ENCODE measurements around the gene CNIH1.
"Not testable (repeated sequence)": the region's sequence is repeated elsewhere in the genome, so short reads cannot be mapped to it uniquely, and the experiment has no call there.

Gene CNIH1

DNA sequence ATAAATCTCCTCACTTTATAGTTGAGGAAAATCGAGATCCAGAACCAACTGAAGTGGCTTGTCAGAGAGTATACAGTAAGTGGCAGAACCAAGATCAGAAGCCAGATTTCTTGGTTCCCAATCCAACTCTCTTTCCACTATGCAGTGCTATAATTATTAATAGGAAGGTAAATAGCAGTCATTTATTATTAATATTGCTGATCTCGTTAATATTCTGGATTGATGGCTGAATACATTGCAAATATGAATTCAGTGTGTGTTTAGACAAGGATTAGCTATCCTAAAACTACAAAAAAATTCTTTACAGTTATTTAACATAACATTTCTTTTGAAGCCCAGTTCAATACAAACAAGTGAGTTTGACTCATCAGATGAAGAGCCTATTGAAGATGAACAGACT is 41.6 kb downstream of the CNIH1 start:
- Histone ChIP-seq H3K9me3 (ENCODE audit: control insufficient read depth, low read length) (peaks cover 5% of the 10 kb centered on the region), H3K4me3 (ENCODE audit: extremely low read depth, insufficient read depth, low read length, poor library complexity, severe bottlenecking) (no peak overlapping the region), H3K27ac (ENCODE audit: low read depth, low read length, severe bottlenecking) (no peak overlapping the region), H3K4me1 (ENCODE audit: control insufficient read depth, insufficient read depth, low read length, poor library complexity, severe bottlenecking) (peaks cover 3% of the 10 kb centered on the region), H3K36me3 (ENCODE audit: control insufficient read depth, insufficient read depth, low read length) (peaks cover 12% of the 10 kb centered on the region)
- 100% methylated on average over 1 of the region's 2 CpGs; no CpG with 5 or more reads in 1 of the 2 experiments for WGBS, 2 experiments (ENCODE audit: insufficient coverage in 2 of 2)

DNA sequence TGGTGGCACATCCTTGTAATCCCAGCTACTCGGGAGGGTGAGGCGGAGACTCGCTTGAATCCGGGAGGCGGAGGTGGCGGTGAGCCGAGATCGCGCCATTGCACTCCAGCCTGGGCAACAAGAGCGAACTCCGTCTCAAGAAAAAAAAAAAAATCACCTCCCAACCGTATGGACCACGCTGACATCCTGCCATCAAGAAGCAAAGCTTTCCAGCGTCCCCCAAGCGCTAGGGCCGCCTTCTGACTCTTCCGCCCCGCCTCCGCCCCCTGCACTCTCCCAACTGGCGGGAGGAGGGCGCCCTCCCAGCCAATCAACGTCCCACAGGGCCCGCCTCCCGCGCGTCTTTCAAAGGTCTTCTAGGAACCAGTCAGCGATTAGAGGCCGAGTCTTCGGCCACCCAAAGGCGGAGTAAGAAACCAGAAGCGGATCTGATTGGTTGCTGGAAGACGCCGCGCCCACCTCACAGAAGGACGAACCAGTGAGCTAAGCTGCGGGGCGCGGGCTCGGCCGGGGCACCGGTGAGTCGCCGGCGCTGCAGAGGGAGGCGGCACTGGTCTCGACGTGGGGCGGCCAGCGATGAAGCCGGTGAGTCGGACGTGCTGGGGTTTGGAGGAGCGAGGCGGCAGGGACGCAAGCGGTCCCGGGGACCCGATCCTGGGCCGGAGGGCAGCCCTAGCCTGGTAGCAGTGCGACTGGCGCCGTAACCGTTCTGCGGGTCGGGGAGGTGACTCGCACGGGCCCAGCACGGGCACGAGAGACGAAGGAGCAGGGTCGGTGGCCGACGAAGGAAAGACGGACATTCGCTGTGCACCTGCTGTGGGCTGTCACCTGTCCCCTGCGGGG is 44.5 kb downstream of the CNIH1 start, which contains the start of gene CDKN3:
TSS of gene CDKN3 (plus strand) at position 515 of the 843 bp plus-strand sequence. CDS start at position 577, 62 bp downstream.
- H3K4me3 ChIP-seq (ENCODE audit: extremely low read depth, insufficient read depth, low read length, poor library complexity, severe bottlenecking): peak within 1 kb of the TSS; percentile 78
- H3K27ac ChIP-seq (ENCODE audit: low read depth, low read length, severe bottlenecking): no peak within 1 kb of the TSS
- peaks cover 11% of the 10 kb centered on the region for H3K36me3 ChIP-seq (ENCODE audit: control insufficient read depth, insufficient read depth, low read length)
- no peaks in the 10 kb centered on the region for H3K9me3 ChIP-seq (ENCODE audit: control insufficient read depth, low read length)
- 3% methylated on average over 65 to 68 of the region's 76 CpGs for WGBS, 2 experiments (ENCODE audit: insufficient coverage in 2 of 2)
- peaks cover 3% of the 10 kb centered on the region for H3K4me1 ChIP-seq (ENCODE audit: control insufficient read depth, insufficient read depth, low read length, poor library complexity, severe bottlenecking)

GRCh38 chr14:54396183-54396492 is 45.0 kb downstream of the CNIH1 start:
- 65 to 86% methylated on average over 8 of the region's 9 CpGs for WGBS, 2 experiments (ENCODE audit: insufficient coverage in 2 of 2)
- no peak overlapping the region for H3K27ac ChIP-seq (ENCODE audit: low read depth, low read length, severe bottlenecking)
- no peaks in the 10 kb centered on the region for H3K9me3 ChIP-seq (ENCODE audit: control insufficient read depth, low read length)
- peaks cover 3% of the 10 kb centered on the region for H3K4me1 ChIP-seq (ENCODE audit: control insufficient read depth, insufficient read depth, low read length, poor library complexity, severe bottlenecking)
- H3K36me3 ChIP-seq (ENCODE audit: control insufficient read depth, insufficient read depth, low read length): peaks cover 6% of the 10 kb centered on the region
- peak overlapping the region; percentile 78 for H3K4me3 ChIP-seq (ENCODE audit: extremely low read depth, insufficient read depth, low read length, poor library complexity, severe bottlenecking)

GRCh38 chr14:54395716-54396115 is 45.5 kb downstream of the CNIH1 start:
- H3K9me3 ChIP-seq (ENCODE audit: control insufficient read depth, low read length): no peaks in the 10 kb centered on the region
- peaks cover 3% of the 10 kb centered on the region for H3K4me1 ChIP-seq (ENCODE audit: control insufficient read depth, insufficient read depth, low read length, poor library complexity, severe bottlenecking)
- WGBS, 2 experiments (ENCODE audit: insufficient coverage in 2 of 2): no CpG with 5 or more reads among the region's 2 CpGs
- H3K27ac ChIP-seq (ENCODE audit: low read depth, low read length, severe bottlenecking): no peak overlapping the region
- no peak overlapping the region for H3K4me3 ChIP-seq (ENCODE audit: extremely low read depth, insufficient read depth, low read length, poor library complexity, severe bottlenecking)
- peaks cover 3% of the 10 kb centered on the region for H3K36me3 ChIP-seq (ENCODE audit: control insufficient read depth, insufficient read depth, low read length)

- no peak overlapping the region for H3K4me3 ChIP-seq (ENCODE audit: extremely low read depth, insufficient read depth, low read length, poor library complexity, severe bottlenecking)
- no peak overlapping the region for H3K27ac ChIP-seq (ENCODE audit: low read depth, low read length, severe bottlenecking)
- H3K36me3 ChIP-seq (ENCODE audit: control insufficient read depth, insufficient read depth, low read length): no peaks in the 10 kb centered on the region
- peaks cover 3% of the 10 kb centered on the region for H3K4me1 ChIP-seq (ENCODE audit: control insufficient read depth, insufficient read depth, low read length, poor library complexity, severe bottlenecking)
- WGBS, 2 experiments (ENCODE audit: insufficient coverage in 2 of 2): 71 to 75% methylated on average over 4 of the region's 4 CpGs
- H3K9me3 ChIP-seq (ENCODE audit: control insufficient read depth, low read length): no peaks in the 10 kb centered on the region
These were observed 45.9 kb downstream of the CNIH1 start for GRCh38 chr14:54395284-54395683.

DNA sequence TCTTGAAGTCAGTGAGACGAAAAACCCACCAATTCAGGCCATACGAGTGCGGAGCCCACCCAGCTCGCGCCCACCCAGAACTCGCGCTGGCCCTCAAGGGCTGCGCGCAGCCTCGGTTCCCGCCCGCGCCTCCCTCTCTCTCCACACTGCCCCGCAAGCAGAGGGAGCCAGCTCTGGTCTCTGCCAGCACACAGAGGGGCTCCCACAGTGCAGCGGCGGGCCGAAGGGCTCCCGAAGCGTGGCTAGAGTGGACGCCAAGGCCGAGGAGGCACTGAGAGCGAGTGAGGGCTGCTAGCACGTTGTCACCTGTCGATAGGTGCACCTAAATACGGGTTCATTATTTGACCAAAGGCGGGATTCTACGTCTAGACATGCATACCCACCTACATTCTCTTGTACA is 46.6 kb downstream of the CNIH1 start:
- no peaks in the 10 kb centered on the region for H3K9me3 ChIP-seq (ENCODE audit: control insufficient read depth, low read length)

GRCh38 chr14:54392986-54393884 is 47.9 kb downstream of the CNIH1 start:
- not testable (repeated sequence) for H3K9me3 ChIP-seq (ENCODE audit: control insufficient read depth, low read length); H3K4me3 ChIP-seq (ENCODE audit: extremely low read depth, insufficient read depth, low read length, poor library complexity, severe bottlenecking); H3K4me1 ChIP-seq (ENCODE audit: control insufficient read depth, insufficient read depth, low read length, poor library complexity, severe bottlenecking); H3K36me3 ChIP-seq (ENCODE audit: control insufficient read depth, insufficient read depth, low read length); H3K27ac ChIP-seq (ENCODE audit: low read depth, low read length, severe bottlenecking)
- 95 to 97% methylated on average over 48 to 58 of the region's 68 CpGs for WGBS, 2 experiments (ENCODE audit: insufficient coverage in 2 of 2)

More for the DNA sequence above, 46.6 kb downstream of the CNIH1 start:
- peaks cover 3% of the 10 kb centered on the region for H3K4me1 ChIP-seq (ENCODE audit: control insufficient read depth, insufficient read depth, low read length, poor library complexity, severe bottlenecking)
- no peaks in the 10 kb centered on the region for H3K36me3 ChIP-seq (ENCODE audit: control insufficient read depth, insufficient read depth, low read length)
- H3K4me3 ChIP-seq (ENCODE audit: extremely low read depth, insufficient read depth, low read length, poor library complexity, severe bottlenecking): no peak overlapping the region
- 93 to 96% methylated on average over 19 to 27 of the region's 27 CpGs for WGBS, 2 experiments (ENCODE audit: insufficient coverage in 2 of 2)
- no peak overlapping the region for H3K27ac ChIP-seq (ENCODE audit: low read depth, low read length, severe bottlenecking)

DNA sequence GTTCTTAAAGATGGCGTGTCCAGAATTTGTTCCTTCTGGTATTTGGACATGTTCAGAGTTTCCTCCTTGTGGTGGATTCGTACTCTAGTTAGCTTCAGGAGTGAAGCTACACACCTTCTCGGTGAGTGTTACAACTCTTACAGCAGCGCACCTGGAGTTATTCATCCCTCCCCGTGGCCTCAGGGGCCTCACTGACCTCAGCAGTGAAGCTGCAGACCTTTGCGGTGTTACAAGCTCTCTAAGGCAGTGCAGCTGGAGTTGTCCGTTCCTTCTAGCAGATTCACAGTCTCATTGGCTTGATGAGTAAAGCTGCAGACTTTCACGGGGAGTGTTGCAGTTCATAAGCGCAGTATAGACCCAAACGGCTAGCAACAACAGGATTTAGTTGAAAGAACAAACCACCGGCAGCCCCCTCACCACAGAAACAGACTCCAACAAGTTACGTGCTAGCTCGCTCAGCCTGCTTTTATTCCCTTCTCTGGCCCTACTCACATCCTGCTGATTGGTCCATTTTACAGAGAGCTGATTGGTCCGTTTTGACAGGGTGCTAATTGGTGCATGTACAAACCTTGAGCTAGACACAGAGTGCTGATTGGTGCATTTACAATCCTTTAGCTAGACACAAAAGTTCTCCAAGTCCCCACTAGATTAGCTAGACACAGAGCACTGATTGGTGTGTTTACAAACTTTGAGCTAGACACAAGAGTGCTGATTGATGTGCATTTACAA is 48.9 kb downstream of the CNIH1 start:
- H3K4me1 ChIP-seq (ENCODE audit: control insufficient read depth, insufficient read depth, low read length, poor library complexity, severe bottlenecking): no peaks in the 10 kb centered on the region
- H3K36me3 ChIP-seq (ENCODE audit: control insufficient read depth, insufficient read depth, low read length): no peaks in the 10 kb centered on the region
- H3K4me3 ChIP-seq (ENCODE audit: extremely low read depth, insufficient read depth, low read length, poor library complexity, severe bottlenecking): no peak overlapping the region
- 86 to 88% methylated on average over 12 to 14 of the region's 14 CpGs for WGBS, 2 experiments (ENCODE audit: insufficient coverage in 2 of 2)
- no peaks in the 10 kb centered on the region for H3K9me3 ChIP-seq (ENCODE audit: control insufficient read depth, low read length)
- no peak overlapping the region for H3K27ac ChIP-seq (ENCODE audit: low read depth, low read length, severe bottlenecking)

DNA sequence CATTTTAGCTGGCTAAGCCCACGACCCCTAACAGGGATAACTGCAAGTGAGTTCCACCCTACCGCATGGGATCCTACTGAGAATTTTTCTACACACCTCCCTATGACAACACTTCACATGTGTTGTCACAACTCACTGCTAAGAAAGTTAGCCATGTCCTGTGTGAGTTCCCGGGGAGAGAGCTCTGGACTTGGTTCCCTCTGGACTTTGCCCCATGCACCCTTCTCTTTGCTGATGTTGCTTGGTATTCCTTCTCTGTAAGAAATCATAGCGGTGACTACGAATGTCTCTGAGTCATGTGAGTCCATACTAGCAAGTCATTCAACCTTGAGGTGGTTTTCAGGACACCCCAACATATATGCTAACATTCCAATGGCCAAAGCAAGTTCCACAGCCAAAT is 53.8 kb downstream of the CNIH1 start:
- Histone ChIP-seq H3K9me3 (ENCODE audit: control insufficient read depth, low read length) (no peaks in the 10 kb centered on the region), H3K27ac (ENCODE audit: low read depth, low read length, severe bottlenecking) (no peak overlapping the region), H3K36me3 (ENCODE audit: control insufficient read depth, insufficient read depth, low read length) (no peaks in the 10 kb centered on the region), H3K4me3 (ENCODE audit: extremely low read depth, insufficient read depth, low read length, poor library complexity, severe bottlenecking) (no peak overlapping the region), H3K4me1 (ENCODE audit: control insufficient read depth, insufficient read depth, low read length, poor library complexity, severe bottlenecking) (peaks cover 13% of the 10 kb centered on the region)
- 94 to 97% methylated on average over 4 to 5 of the region's 5 CpGs for WGBS, 2 experiments (ENCODE audit: insufficient coverage in 2 of 2)

DNA sequence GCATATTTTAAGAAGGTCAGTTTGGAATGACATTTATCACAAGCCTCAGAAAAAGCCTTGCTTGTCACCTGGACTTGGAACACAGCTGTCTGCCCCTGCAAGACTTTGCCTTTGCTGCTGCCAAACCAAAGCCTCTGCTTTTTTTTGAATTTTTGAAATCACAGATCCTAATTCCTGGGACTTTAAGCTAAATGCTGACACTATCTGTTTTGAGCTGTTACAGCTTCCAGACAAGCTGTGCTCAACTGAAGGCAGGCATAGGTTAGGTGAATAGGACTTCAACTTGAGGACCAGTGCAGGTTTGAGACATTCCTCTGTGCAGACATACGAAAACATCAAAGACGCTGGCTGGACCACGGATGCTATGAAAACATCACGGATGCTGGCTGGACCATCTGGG is 55.6 kb downstream of the CNIH1 start:
- 94 to 97% methylated on average over 3 to 4 of the region's 4 CpGs for WGBS, 2 experiments (ENCODE audit: insufficient coverage in 2 of 2)
- H3K27ac ChIP-seq (ENCODE audit: low read depth, low read length, severe bottlenecking): no peak overlapping the region
- H3K36me3 ChIP-seq (ENCODE audit: control insufficient read depth, insufficient read depth, low read length): no peaks in the 10 kb centered on the region
- H3K4me3 ChIP-seq (ENCODE audit: extremely low read depth, insufficient read depth, low read length, poor library complexity, severe bottlenecking): no peak overlapping the region
- peaks cover 13% of the 10 kb centered on the region for H3K4me1 ChIP-seq (ENCODE audit: control insufficient read depth, insufficient read depth, low read length, poor library complexity, severe bottlenecking)
- no peaks in the 10 kb centered on the region for H3K9me3 ChIP-seq (ENCODE audit: control insufficient read depth, low read length)
